ENCODE measurements around the gene NTRK3. TPM values are rescaled to one million over a fixed set of nuclear protein-coding genes. Genes with fewer than 3 reads are reported as not detected.

Gene NTRK3
- total RNA-seq, 1 donor from 2014 or later: 1.1 TPM

DNA sequence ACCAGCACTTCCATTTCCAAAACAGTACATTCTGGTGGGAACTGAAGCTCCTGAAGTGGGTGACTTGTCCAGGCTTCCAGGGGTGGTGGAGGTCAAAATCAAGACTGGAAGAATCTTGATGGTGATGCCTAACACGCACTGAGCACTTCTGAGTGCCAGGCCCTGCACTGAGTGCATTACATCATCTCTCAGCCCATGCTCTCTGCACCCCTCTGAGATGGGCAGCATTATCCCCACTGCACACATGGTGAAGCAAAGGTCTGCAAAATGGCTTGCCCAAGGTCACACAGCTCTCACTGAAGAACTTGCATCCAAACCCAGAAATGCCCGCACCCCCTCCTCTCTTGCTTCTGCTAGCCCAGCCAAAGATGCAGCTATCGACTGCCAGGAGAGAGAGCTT is 36.9 kb downstream of the NTRK3 start:
- no peaks in the 10 kb centered on the region for H3K36me3 Mint-ChIP-seq (ENCODE audit: low read depth)
- H3K27me3 Mint-ChIP-seq (ENCODE audit: low read depth): no peaks in the 10 kb centered on the region
- H3K27ac Mint-ChIP-seq (ENCODE audit: unreplicated experiment): peak overlapping the region; percentile 6
- H3K9me3 Mint-ChIP-seq: peaks cover 4% of the 10 kb centered on the region
- H3K4me1 Mint-ChIP-seq: no peaks in the 10 kb centered on the region
- TF ChIP-seq, protein P1, sequence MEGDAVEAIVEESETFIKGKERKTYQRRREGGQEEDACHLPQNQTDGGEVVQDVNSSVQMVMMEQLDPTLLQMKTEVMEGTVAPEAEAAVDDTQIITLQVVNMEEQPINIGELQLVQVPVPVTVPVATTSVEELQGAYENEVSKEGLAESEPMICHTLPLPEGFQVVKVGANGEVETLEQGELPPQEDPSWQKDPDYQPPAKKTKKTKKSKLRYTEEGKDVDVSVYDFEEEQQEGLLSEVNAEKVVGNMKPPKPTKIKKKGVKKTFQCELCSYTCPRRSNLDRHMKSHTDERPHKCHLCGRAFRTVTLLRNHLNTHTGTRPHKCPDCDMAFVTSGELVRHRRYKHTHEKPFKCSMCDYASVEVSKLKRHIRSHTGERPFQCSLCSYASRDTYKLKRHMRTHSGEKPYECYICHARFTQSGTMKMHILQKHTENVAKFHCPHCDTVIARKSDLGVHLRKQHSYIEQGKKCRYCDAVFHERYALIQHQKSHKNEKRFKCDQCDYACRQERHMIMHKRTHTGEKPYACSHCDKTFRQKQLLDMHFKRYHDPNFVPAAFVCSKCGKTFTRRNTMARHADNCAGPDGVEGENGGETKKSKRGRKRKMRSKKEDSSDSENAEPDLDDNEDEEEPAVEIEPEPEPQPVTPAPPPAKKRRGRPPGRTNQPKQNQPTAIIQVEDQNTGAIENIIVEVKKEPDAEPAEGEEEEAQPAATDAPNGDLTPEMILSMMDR (conservative IDR thresholded peaks at IDR 0.05): no peak
- no peak for DNase-seq (ENCODE audit: low read depth, low spot score)
- no peak overlapping the region for H3K4me3 Mint-ChIP-seq

GRCh38 chr15:88218557-88219221 is 37.9 kb downstream of the NTRK3 start:
- no peaks in the 10 kb centered on the region for H3K27me3 Mint-ChIP-seq (ENCODE audit: low read depth)
- no peaks in the 10 kb centered on the region for H3K4me1 Mint-ChIP-seq
- peaks cover 4% of the 10 kb centered on the region for H3K9me3 Mint-ChIP-seq
- no peak for DNase-seq (ENCODE audit: low read depth, low spot score)
- no peak overlapping the region for H3K27ac Mint-ChIP-seq (ENCODE audit: unreplicated experiment)
- TF ChIP-seq, protein P1 (conservative IDR thresholded peaks at IDR 0.05): no peak
- no peaks in the 10 kb centered on the region for H3K36me3 Mint-ChIP-seq (ENCODE audit: low read depth)
- no peak overlapping the region for H3K4me3 Mint-ChIP-seq

DNA sequence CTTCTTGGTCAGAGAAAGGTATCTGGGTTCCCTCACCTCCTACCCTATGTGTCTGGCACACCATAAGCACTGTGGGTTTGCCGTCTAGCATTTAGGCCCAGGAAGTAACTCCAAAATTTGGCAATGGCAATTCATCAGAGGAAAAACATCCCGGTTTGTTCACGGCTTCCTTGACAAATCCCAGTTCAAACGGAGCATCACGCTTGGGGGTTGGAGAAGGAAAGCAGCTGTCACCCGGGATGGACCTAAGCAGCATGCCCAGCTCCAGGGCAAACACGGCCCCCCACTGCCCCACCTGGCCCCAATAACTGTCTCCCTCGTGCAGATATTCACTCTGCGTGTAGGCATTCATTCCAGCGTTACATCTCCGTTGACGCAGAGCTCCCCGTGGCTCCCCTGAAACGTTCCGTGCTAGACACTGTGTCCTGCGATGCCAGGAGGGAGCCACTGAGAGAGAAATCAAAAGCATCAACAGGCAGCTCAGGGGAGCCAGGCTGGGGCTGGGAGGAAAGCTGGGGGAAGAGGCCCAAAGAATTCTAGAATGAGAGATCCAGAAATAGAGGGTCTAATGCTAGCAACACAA is 41.4 kb downstream of the NTRK3 start:
- H3K36me3 Mint-ChIP-seq (ENCODE audit: low read depth): no peaks in the 10 kb centered on the region
- H3K4me1 Mint-ChIP-seq: no peaks in the 10 kb centered on the region
- no peak for DNase-seq (ENCODE audit: low read depth, low spot score)
- TF ChIP-seq, protein P1 (conservative IDR thresholded peaks at IDR 0.05): no peak
- H3K27me3 Mint-ChIP-seq (ENCODE audit: low read depth): peaks cover 6% of the 10 kb centered on the region
- peaks cover 4% of the 10 kb centered on the region for H3K9me3 Mint-ChIP-seq
- H3K4me3 Mint-ChIP-seq: no peak overlapping the region
- H3K27ac Mint-ChIP-seq (ENCODE audit: unreplicated experiment): no peak overlapping the region

DNA sequence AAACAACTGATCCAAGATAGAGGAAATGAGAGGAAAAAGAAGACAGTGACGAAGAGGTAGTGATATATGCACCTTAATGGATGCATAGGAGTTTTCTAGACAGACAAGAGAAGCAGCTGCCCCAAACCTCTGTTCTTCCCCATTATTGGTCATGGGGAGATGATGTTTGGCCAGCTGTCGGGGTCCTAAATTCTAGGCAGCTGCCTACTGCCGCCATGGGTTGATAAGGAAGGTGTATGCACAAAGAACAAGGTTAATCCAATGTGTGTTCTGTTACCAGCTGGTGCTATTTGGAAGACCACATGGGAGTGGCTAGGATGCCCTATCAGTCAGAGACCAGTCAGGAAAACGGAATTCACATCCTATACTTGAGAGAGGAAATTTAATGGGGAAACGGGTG is 47.4 kb downstream of the NTRK3 start:
- Mint-ChIP-seq H3K9me3 (no peaks in the 10 kb centered on the region), H3K4me1 (no peaks in the 10 kb centered on the region), H3K27ac (ENCODE audit: unreplicated experiment) (no peak overlapping the region), H3K4me3 (no peak overlapping the region), H3K36me3 (ENCODE audit: low read depth) (no peaks in the 10 kb centered on the region), H3K27me3 (ENCODE audit: low read depth) (peaks cover 16% of the 10 kb centered on the region)
- DNase-seq (ENCODE audit: low read depth, low spot score): no peak
- TF ChIP-seq, protein P1 (conservative IDR thresholded peaks at IDR 0.05): no peak

DNA sequence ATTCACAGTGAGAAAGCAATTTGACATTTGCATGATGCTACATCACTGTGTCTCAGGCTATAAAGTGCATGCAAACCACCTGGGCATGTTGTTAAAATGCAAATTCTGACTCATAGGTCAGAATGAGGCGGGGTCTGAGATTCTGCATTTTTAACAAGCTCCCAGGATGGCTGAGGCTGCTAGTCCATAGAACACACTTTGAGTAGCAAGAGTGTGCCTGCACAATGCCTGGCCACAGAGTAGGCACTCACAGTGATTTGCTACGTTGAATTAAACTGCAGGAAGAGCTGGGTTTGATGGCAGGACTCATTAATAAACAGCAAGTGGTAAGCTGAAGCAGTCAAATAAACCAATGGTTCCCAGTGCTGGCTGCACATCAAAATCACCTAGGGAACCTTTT is 48.1 kb downstream of the NTRK3 start:
- Mint-ChIP-seq H3K27ac (ENCODE audit: unreplicated experiment) (no peak overlapping the region), H3K36me3 (ENCODE audit: low read depth) (no peaks in the 10 kb centered on the region), H3K27me3 (ENCODE audit: low read depth) (peaks cover 19% of the 10 kb centered on the region), H3K4me3 (no peak overlapping the region), H3K9me3 (no peaks in the 10 kb centered on the region), H3K4me1 (no peaks in the 10 kb centered on the region)
- no peak for DNase-seq (ENCODE audit: low read depth, low spot score)
- TF ChIP-seq, protein P1 (conservative IDR thresholded peaks at IDR 0.05): no peak
